GM08714 (cell line): ENCODE results near the gene CRYBG1.

Experiments used
- H3K4me3 ChIP-seq: fragments of 200-500 bp; sonication (Bioruptor generic); 2 replicates; pipeline ENCODE4 v1.5.1; 2014; ENCODE audit warnings: mild to moderate bottlenecking, low read length, inconsistent platforms
- ZNF274 ChIP-seq: IDR thresholded peaks from 2 replicates; pipeline ENCODE4 v1.6.1; 2012; ENCODE audit warnings: mild to moderate bottlenecking, low read depth, low read length

CRYBG1 gene

GRCh38 chr6:106430466-106430865 is 69.9 kb downstream of the CRYBG1 start:
- H3K4me3 ChIP-seq, result no peak overlapping the region
- TF ChIP-seq ZNF274, result no peak

- H3K4me3 ChIP-seq, result no peak overlapping the region
- no peak for TF ChIP-seq ZNF274
These were observed 70.9 kb downstream of the CRYBG1 start for GRCh38 chr6:106431405-106431804.

GRCh38 chr6:106431972-106432371 is 71.5 kb downstream of the CRYBG1 start:
- H3K4me3 ChIP-seq, result no peak overlapping the region
- TF ChIP-seq ZNF274, result no peak

GRCh38 chr6:106434530-106434929 is 74.0 kb downstream of the CRYBG1 start:
- no peak for TF ChIP-seq ZNF274
- H3K4me3 ChIP-seq, result no peak overlapping the region

GRCh38 chr6:106439459-106439858 is 78.9 kb downstream of the CRYBG1 start:
- TF ChIP-seq ZNF274, result no peak
- no peak overlapping the region for H3K4me3 ChIP-seq

- TF ChIP-seq ZNF274, result no peak
- H3K4me3 ChIP-seq, result no peak overlapping the region
These were observed 80.0 kb downstream of the CRYBG1 start for GRCh38 chr6:106440546-106440945.

- no peak for TF ChIP-seq ZNF274
- H3K4me3 ChIP-seq, result no peak overlapping the region
These were observed 81.9 kb downstream of the CRYBG1 start for GRCh38 chr6:106442395-106442794.

GRCh38 chr6:106444777-106445507 is 84.4 kb downstream of the CRYBG1 start:
- no peak for TF ChIP-seq ZNF274
- no peak overlapping the region for H3K4me3 ChIP-seq

GRCh38 chr6:106445508-106445878 is 85.0 kb downstream of the CRYBG1 start:
- no peak overlapping the region for H3K4me3 ChIP-seq
- no peak for TF ChIP-seq ZNF274

- TF ChIP-seq ZNF274, result no peak
- H3K4me3 ChIP-seq, result no peak overlapping the region
These were observed 85.9 kb downstream of the CRYBG1 start for GRCh38 chr6:106446287-106446885.

GRCh38 chr6:106446983-106447382 is 86.5 kb downstream of the CRYBG1 start:
- TF ChIP-seq ZNF274, result no peak

GRCh38 chr6:106448000-106448426 is 87.5 kb downstream of the CRYBG1 start:
- H3K4me3 ChIP-seq, result no peak overlapping the region
- TF ChIP-seq ZNF274, result no peak

More at GRCh38 chr6:106446983-106447382, 86.5 kb downstream of the CRYBG1 start:
- H3K4me3 ChIP-seq, result no peak overlapping the region

GRCh38 chr6:106450653-106451052 is 90.1 kb downstream of the CRYBG1 start:
- no peak overlapping the region for H3K4me3 ChIP-seq
- TF ChIP-seq ZNF274, result no peak

GRCh38 chr6:106451439-106451838 is 90.9 kb downstream of the CRYBG1 start:
- H3K4me3 ChIP-seq, result no peak overlapping the region
- TF ChIP-seq ZNF274, result no peak

- no peak for TF ChIP-seq ZNF274
- H3K4me3 ChIP-seq, result no peak overlapping the region
These were observed 92.1 kb downstream of the CRYBG1 start for GRCh38 chr6:106452628-106453027.
